H1 (cell line): ENCODE results near the gene DACT3.

Experiments used
- ATF3 ChIP-seq: IDR thresholded peaks from 2 replicates; pipeline ENCODE4 v1.6.1; 2011; ENCODE audit warnings: low read depth, mild to moderate bottlenecking, low read length; ENCODE audit not compliant: insufficient read depth
- CHD1 ChIP-seq: IDR thresholded peaks from 2 replicates; pipeline ENCODE4 v1.6.1; 2012; ENCODE audit warnings: low read depth, low read length, improper control_type of control experiment
- CTCF ChIP-seq, 3 experiments: IDR thresholded peaks; 1 replicate in 2 of 3; 2 replicates in 1 of 3; pipeline versions ENCODE4 v1.5.1 to v1.6.1; 2011; ENCODE audit warnings: low read length in 3 of 3, mild to moderate bottlenecking in 3 of 3, inconsistent platforms in 2 of 3, low read depth in 1 of 3, moderate library complexity in 1 of 3; ENCODE audit not compliant: insufficient read depth in 1 of 3; ENCODE audit errors: control extremely low read depth in 1 of 3
- EP300 ChIP-seq, 2 experiments: IDR thresholded peaks; 1 replicate in 1 of 2; 2 replicates in 1 of 2; pipeline ENCODE4 v1.6.1; 2011 to 2012; ENCODE audit warnings: low read depth in 2 of 2, low read length in 2 of 2, mild to moderate bottlenecking in 2 of 2, borderline replicate concordance in 1 of 2, inconsistent platforms in 1 of 2, moderate library complexity in 1 of 2
- EZH2 ChIP-seq: fragments of 200-600 bp; sonication (generic); IDR thresholded peaks from 2 replicates; pipeline ENCODE4 v1.7.1; 2012; ENCODE audit warnings: low read depth, mild to moderate bottlenecking, moderate library complexity, low read length, inconsistent platforms; ENCODE audit not compliant: severe bottlenecking
- FOSL1 ChIP-seq: IDR thresholded peaks from 2 replicates; pipeline ENCODE4 v1.6.1; 2011; ENCODE audit warnings: mild to moderate bottlenecking, low read depth, low read length, moderate library complexity; ENCODE audit not compliant: insufficient read depth
- GABPA ChIP-seq: IDR thresholded peaks from 2 replicates; pipeline ENCODE4 v1.6.1; 2011; ENCODE audit warnings: mild to moderate bottlenecking, low read length, moderate library complexity, borderline replicate concordance; ENCODE audit not compliant: insufficient read depth
- GTF2F1 ChIP-seq: IDR thresholded peaks from 2 replicates; pipeline ENCODE4 v1.6.1; 2012; ENCODE audit warnings: low read depth, low read length, improper control_type of control experiment, borderline replicate concordance
- NANOG ChIP-seq: IDR thresholded peaks from 2 replicates; pipeline ENCODE4 v1.6.1; 2011; ENCODE audit warnings: low read length, low read depth, mild to moderate bottlenecking, inconsistent platforms; ENCODE audit not compliant: insufficient read depth, poor library complexity, severe bottlenecking
- POLR2A ChIP-seq, 2 experiments: IDR thresholded peaks; 1 replicate in 1 of 2; 2 replicates in 1 of 2; pipeline ENCODE4 v1.6.1; 2011; ENCODE audit warnings: low read depth in 2 of 2, low read length in 2 of 2, mild to moderate bottlenecking in 2 of 2; ENCODE audit errors: control extremely low read depth in 1 of 2
- SRF ChIP-seq: IDR thresholded peaks from 2 replicates; pipeline ENCODE4 v1.6.1; 2011; ENCODE audit warnings: mild to moderate bottlenecking, low read depth, low read length, moderate library complexity
- SUZ12 ChIP-seq: fragments of 200-600 bp; sonication (generic); IDR thresholded peaks from 2 replicates; pipeline ENCODE4 v1.6.1; 2012; ENCODE audit warnings: mild to moderate bottlenecking, inconsistent platforms, low read length, moderate library complexity, mixed read lengths
- TF ChIP-seq, protein P1 (sequence below): IDR thresholded peaks from 2 replicates; pipeline ENCODE4 v1.6.1; 2012; ENCODE audit warnings: inconsistent platforms

DNA sequence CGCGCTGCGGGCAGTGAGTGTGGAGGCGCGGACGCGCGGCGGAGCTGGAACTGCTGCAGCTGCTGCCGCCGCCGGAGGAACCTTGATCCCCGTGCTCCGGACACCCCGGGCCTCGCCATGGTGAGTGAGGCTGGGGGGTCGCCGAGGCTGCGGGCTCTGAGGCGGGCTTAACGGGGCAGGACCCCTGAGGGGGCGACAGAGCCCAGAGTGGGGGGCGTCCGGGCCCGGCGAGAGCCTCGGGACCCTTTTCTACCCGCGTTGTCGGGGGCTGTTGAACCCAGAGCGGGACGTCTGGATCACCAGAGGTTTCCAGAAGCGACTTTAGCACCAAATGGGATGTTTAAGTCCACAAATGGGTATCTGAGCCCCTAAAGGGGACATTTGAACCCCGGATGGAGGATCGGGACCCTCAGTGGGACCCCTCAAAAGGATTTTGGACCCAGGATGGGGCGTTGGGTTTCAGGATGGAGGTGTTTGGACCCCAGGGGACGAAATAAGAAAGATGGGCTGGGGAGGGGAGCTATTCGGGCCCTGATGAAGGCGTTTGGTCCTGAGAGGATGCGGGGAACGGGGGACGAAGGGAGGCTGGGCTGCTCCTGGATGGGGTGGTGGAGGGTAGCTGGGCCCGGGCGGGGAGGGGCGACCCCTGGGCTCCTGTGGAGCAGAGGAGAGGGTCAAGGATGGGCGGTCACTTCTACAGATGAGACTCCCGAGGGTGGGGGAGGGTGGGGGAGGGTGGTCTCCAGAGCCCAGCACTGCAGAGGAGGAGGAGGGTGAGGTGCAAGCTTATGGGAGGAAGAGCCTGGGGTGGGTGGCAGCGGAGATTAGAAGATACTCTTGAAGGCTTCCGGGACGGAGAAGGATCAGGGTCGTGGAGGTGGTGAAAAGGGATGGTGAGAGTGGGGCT is 59.4 kb downstream of the DACT3 start, which contains the start of gene CALM3:
- TF ChIP-seq SRF (no peak), POLR2A (IDR thresholded peaks at IDR 0.05; ENCODE audit: control extremely low read depth in 1 of 2, low read depth in 2 of 2, low read length in 2 of 2) (no peak), EP300 (IDR thresholded peaks at IDR 0.05; ENCODE audit: borderline replicate concordance in 1 of 2, low read depth in 2 of 2, low read length in 2 of 2) (no peak), GTF2F1 (no peak), SUZ12 (no peak), GABPA (no peak), EZH2 (no peak), FOSL1 (no peak), CTCF (IDR thresholded peaks at IDR 0.05; ENCODE audit: control extremely low read depth in 1 of 3, insufficient read depth in 1 of 3, low read depth in 1 of 3, low read length in 3 of 3) (no peak), NANOG (no peak), ATF3 (no peak), CHD1 (no peak)
- TF ChIP-seq, protein P1, sequence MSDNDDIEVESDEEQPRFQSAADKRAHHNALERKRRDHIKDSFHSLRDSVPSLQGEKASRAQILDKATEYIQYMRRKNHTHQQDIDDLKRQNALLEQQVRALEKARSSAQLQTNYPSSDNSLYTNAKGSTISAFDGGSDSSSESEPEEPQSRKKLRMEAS = no peak
